GM21447 (cell line): ENCODE measurements around the gene REX1BD.
"Not testable (repeated sequence)": the region's sequence is repeated elsewhere in the genome, so short reads cannot be mapped to it uniquely, and the experiment has no call there.

Experiments
- ATAC-seq: cut with Tn5 transposase; IDR thresholded peaks from one replicate; pipeline ENCODE4 v1.9.1; 2021; ENCODE audit not compliant: unreplicated experiment

Gene REX1BD

DNA sequence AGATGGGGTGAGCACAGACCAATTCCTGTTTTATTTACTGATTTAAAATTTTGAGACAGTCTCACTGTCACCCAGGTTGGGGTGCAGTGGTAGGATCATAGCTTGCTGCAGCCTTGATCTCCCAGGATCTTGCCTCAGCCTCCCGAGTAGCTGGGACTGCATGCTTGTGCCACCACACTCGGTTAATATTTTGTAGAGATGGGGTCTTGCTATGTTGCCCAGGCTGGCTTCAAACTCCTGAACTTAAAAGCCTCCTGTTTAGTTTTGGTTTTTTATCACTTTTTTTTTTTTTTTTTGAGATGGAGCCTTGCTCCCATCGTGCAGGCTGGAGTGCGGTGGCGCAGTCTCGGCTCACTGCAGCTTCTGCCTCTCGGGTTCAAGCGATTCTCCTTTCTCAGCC is 12.2 kb upstream of the REX1BD start:
- ATAC-seq, result no peak

DNA sequence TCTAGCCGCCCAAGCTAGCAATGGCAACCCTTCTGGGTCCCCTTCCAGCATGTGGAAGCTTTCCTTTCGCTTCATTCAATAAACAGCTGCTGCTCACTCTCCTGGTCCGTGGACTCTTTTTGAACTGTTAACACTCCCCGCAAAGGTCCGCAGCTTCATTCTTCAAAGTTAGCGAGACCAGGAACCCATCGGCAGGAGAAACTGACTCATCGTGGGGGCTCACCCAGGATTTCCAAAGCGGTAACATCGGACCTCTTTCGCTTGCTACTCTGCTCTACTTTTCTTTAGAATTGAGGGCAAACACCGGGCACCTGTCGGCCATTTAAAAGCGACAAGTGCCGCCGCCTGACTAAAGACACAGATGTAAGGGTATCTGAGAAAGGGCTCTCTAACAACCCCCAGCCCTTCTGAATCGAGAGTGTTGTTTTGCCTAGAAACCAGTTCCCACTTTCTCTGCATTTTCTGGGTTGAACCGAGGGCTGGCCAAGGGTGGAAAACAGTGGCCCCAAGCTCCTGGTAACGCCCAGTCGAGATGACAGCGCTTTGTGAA is 11.2 kb upstream of the REX1BD start:
- no peak for ATAC-seq

DNA sequence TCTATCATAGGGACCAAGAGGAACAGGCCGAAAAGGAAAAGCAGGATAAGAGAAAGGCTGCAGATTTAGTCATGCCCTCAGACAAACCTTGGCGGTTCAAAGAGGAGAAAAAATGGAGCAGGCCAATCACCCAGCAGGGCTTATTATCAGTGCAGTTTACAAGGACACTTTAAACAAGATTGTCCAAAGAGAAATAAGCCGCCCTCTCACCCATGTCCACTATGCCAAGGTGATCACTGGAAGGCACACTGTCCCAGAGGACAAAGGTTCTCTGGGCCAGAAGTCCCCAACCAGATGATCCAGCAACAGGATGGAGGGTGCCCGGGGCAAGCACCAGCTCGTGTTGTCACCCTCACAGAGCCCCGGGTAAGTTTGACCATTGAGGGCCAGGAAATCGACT is 8.3 kb upstream of the REX1BD start:
- ATAC-seq, result no peak

DNA sequence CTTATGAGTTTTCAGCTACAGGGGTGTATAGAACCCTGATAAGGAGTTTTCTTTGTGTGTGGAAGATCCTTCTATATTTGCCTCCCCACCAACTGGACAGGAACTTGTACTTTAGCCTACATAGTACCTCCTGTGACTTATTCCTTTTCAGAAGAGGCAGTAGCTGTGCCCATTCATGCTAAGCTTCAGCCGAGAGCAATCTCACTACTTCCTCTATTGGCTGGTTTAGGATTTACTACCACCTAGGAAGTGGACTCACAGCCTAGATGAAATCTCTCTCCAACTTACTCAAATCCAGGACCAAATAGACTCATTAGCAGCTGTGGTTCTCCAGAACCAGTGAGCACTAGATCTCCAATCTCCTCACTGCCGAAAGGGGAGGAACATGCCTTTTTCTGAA is 2.3 kb upstream of the REX1BD start:
- ATAC-seq, result no peak

DNA sequence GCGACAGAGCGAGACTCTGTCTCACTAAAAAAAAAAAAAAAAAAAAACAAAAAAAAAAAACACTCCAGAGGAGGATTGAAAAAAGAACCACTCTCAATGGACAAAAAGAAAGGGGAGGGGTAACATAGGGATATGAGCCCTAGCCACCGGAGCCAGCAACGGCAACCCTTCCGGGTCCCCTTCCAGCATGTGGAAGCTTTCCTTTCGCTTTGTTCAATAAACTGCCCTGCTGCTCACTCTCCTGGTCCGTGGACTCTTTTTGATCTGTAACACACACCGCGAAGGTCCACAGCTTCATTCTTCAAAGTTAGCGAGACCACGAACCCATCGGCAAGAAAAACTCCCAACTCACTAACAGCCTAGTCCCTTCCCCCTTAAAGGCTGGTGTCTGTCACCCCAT is 1.0 kb upstream of the REX1BD start:
- no peak for ATAC-seq

DNA sequence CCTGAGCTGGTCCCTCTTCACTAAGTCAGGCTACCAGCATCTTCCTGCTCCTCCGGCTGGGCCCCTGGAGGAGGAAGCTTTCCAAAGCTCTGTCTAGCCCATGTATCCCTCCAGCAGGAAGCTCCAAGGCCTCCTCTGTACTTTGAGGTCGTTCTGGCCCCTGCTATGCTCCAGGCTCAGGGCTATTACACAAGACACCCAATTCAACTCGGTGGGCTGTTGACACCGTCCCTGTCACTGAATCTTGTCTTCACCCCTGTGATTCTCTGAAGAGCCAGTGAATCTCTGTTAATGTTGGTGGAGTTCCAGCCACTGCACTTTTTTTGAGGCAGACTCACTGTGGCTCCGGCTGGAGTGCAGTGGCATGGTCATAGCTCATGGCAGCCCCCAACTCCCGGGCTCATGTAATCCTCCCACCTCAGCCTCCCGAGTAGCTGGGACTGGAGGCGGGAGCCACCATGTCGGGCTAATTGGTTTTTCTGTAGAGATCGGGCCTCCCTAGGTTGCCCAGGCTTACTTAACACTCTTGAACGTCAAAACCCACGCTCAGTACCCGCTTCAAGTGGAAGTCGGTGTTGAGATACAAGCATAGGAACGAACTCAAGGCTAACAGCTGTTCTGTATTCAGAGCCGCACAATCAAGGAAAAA is 512 bp upstream of the REX1BD start:
- peak; percentile 5 for ATAC-seq

DNA sequence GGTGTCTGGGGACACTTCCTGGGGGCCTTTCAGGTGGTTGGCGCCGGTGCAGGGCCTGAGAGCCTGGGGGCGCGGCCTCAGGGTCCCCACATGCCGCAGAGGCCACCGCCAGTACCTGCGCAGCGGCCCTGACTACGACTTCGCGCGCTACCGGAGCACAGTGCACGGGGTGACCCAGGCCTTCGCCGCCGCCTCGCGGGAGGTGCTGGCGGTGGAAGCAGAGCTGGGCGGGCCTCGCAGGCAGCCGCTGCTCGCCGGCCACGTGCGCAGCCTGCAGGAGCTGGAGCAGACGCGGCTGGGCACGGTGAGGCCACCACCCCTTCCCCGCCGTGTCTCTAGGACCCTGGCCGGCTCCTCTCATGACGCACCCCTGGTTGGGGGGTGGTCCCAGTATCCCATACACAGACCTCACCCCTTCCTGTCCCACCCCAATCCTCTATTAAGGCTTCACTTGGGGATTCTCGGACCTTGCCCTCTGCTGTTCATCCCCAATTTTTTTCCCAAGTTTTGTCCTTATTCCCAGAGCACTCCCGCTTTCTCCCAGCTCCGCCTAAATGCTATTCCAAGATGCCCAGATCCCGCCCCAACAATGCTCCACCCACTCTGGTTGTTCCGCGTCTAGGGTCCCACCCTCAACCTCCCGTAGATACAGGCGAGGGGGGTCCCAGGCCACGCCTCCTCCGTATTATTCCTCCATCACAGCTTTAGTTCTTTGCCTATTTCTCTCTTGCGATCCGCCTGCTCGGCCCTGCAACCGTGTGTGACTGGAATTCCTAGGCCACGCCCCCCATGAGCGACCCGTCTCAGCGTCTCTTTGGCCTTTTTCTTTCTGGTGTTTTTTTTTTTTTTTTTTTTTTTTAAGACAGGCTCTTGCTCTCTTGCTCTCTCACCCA is 1.0 kb downstream of the REX1BD start:
- ATAC-seq, result peak; percentile 31

DNA sequence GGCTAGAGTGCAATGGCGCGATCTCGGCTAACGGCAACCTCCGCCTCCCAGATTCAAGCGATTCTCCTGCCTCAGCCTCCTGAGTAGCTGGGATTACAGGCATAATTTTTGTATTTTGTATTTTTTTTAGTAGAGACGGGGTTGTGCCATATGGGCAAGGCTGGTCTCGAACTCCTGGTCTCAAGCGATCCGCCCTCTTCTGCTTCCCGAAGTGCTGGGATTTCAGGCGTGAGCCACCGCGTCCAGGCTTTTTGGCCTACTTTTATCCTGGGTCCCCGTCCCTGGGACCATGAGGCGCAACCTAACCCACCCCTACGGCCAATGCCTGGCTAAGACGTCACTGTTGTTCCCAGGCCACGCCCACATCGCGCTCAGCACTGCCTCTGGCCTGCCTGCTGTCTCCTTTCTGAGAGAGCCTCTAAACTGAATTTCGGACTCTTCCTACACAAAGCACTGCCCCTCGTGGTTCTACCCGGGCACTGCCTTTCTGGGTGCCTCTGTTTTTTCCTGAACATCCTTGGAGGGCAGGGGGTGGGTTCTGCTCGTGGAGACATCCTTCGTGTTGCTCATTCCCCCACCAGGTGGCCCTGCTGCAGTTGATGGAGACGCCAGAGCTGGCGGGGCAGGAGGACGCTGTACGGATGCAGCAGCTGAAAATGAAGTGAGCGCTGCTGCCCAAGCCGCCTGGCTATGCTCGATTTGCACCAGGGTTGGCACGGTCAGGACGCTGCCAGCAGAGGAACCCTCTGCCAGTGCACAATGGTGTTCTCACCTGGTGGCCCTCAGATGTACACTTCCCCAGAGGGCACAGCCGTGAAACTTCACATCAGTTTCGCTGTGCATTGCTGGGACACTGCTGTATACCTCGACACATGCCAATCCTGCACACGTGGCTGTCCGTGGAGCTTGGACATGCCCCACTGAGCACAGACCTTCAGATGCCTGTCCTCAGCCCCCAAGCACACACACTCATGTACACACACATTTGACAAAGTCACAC is 2.0 kb downstream of the REX1BD start:
- ATAC-seq, result no peak

DNA sequence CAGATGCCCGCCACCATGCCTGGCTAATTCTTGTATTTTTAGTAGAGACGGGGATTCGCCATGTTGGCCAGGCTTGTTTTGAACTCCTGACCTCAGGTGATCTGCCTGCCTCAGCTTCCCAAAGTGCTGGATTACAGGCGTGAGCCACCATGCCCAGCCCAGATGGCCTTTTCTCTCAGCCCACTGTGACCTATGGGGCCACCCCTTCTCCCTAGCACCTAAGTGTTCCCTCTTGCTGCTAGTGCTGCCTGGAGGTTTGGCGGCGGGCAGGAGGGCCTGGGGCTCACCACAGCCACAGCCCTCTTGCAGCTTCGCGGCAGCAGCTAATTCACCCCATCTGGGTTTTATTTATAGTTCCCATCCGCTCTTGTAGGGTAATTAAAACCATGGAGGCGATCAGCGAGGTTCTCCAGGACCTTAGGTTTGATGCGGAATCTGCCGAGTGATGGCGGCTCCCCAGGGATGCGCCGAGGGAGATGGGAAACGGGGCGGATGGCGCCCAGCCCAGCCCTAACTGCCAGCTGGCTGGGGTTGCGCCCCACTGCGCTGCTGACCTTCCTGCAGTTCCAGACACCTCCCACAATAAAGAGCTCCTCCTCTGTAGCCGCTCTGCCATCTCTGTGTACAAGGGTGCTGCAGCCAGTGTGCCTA is 3.3 kb downstream of the REX1BD start:
- ATAC-seq, result no peak

DNA sequence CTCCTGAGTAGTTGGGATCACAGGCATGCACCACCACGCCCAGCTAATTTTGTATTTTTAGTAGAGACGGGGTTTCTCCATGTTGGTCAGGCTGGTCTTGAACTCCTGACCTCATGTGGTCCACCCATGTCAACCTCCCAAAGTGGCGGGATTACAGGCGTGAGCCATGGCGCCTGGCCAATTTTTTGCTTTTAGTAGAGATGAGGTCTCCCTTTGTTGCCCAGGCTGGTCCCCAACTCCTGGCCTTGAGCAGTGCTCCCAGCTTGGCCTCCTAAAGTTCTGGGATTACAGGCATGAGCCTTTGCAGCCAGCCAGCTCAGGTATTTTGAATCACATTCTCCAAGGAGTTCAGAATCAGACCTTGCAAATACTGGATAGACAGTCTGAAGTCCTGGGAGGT is 4.1 kb downstream of the REX1BD start:
- ATAC-seq, result not testable (repeated sequence)

DNA sequence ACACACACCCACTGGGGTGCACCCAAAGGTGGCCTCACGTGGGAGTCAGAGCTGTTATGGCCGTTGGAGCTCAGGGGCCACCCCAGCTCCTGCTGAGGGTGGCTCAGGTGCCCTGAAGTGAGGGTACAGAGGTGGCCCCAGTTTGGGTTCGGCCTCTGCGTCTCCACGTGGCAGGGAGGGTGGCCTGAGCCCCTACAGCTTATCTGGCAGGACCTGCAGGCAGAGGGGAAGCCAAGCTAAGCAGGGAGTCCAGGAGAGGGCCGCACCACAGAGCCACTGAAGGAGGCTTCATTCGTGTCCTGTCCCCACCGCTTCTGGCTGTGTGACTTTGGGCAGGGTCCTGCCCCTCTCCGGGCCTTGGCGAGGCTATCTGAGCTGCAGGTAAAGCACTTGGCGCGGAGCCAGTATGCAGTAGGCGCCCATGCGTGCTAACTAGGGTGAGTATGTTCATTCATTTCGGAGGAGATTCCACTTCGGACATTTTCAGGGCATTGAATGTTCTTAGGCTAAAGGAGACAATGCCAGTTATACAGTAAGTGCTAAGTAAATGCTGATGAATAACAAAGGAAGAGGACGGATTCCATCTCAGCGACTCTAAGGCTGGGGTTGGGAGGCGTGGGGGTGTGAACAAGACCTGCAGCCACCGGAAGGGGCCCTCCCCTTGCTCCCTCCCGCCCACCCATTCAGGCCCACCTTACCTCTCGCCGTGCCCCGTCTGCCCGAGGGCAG is 4.9 kb downstream of the REX1BD start:
- no peak for ATAC-seq

DNA sequence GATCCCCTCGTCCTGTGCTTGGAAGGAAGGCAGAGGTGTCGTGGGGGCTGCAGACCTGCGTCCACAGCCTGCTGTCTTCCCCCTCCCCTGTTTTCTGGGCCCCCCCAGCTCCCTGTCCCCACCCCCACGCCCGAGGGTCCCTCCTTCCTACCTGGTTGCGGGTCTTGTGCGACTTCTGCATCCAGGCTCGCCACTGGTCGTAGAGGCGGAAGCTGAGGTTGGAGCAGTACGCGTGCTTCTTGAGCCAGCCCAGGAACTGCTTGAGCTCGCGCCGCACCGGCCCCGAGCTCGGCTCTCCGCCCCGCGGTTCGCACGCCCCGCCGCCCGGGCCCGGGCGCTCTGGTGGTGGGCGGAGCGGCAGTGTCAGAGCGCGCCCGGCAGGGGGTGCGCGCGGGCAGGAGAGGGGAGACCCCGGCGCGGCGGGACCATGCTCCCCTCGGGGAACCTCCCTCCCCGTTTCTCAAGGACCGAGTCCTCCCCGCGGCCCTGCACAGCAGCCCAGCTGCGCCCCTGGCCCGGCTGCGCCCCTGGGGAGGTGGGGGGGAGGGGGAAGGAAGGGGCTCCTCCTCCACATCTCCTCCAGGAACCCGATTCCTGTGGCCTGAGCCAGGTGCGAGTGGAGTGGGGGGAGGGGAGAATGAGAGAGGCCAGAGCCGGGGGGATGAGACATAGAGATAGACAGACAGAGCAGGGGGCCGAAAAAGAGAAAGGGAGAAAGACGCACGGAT is 5.7 kb downstream of the REX1BD start:
- ATAC-seq, result no peak

DNA sequence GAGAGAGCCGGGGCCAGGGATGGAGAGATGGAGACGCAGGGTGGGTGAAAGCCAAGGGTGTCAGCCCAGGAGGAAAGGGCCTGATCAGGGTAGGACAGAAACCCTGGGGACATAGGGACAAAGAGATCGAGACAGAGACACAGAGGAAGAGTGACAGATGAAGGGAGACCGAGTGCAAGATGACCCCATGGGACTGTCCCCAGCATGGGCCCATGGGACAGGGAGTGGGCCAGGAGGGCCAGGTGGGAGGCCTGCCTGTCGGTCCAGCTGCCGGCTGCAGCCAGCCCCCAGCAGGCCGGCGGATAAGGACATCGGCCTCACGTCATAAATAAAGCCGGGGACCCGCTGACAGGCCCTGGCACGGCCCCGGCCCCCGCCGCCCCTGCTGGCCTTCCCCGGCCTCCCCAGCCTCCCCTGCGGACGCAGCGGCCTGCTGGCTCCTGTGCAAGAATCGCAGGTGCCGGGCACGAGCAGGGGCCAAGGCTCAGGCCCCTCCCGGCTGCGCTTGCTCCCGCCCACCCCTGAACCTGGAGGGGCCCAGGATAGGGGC is 6.3 kb downstream of the REX1BD start:
- no peak for ATAC-seq

DNA sequence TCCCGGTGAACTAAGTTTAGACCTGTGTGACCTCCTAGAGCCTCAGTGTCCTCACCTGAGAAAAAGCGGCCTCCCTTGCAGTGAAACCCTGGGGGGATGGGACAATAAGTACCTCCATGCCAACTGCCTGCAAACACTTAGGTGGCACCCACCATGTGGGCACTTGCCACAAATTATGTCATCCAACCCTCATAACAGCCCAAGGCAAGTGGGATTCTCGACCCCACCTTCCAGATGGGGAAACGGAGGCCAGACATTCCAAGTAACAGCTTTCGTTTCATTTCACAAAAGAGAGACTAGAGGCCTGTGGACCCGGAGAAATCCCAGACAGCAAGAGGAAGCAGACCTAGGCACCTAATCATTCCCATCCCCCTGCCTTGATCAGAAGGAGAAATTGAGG is 6.9 kb downstream of the REX1BD start:
- ATAC-seq, result no peak

DNA sequence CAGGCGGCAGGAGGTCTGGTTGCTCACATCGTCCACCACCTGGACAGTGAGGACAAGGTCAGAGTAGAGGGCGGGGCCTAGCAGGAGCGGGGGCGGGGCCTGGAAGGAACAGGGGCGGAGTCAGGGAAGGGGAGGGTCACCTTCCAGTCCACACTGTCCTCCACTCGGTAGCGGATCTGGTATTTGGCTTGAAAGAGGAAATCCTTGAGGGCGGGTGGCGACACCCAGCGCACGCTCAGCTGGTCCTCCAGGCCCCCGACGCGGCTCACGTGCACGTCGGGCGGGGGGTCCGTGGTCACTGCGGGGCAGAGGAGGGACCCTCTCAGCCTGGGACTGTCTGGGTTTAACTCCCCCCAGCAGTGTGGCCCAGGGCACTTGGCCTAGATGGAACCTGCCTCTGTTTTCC is 8.2 kb downstream of the REX1BD start:
- no peak for ATAC-seq

DNA sequence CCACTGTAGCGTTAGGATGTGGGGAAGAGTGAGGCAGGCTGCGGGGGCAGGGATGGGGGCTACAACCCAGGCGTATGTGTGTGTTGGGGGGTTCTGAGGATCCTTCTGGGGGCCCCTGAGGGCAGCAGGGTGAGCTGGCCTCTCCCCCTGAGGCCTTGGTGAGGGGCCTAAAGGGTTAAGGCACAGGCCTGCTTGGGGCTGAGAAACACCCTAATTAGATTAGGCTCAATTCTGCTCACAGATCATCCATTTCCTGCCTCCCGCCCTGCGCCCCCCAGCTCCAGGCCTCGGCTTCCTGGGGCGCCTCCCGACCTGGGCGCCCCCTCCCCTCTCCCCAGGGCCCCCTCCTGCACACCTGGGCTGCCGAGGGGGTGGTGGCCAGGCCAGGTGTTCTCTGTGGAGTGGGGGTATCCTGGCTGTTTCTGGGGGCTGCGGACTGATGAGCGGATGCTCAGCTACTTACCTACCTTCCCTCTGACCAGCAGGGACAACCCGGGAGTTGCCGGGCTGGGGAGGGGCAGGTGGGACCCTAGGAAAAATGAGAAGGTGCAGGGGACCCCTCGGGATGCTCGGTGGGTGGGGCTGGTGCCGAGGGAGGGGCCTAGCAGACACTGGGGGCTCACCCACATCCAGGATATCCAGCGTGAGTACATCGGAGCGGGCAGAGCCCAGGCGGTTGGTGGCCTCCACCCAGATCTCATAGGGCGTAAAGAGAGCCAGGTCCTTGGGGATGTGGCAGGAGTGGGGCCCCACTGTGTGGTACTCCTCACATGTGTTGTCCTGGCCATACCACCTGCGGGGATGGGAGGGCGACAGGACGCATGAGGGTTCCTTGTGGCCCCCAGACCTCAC is 9.4 kb downstream of the REX1BD start:
- ATAC-seq, result no peak

DNA sequence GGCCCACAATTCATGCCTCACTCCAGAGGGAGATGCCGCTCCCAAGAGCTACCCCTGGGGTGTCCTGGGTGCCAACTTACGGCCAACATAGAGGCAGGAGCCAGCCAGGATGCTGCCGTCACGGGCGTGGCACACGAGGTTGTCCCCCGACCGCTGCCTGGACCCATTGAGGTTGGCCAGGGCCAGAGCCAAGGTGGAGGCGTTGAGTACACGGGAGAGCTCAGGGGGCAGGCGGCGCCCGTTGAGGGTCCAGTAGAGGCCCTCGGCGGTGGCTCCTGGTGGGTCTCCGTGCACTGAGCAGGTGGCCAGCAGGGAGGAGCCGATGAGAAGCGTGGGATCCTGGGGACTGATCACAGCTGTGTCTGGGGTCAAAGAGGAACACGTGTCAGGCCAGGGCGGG is 10.9 kb downstream of the REX1BD start:
- no peak for ATAC-seq
